HepG2 (cell line): ENCODE results near the gene VAMP5. TPM values are rescaled to one million over a fixed set of nuclear protein-coding genes. Genes with fewer than 3 reads are reported as not detected.

ENCODE experiments used
- ATAC-seq: fragments of 200-7000 bp; cut with Tn5 transposase; 3 replicates; pipeline ENCODE4 v1.9.1; 2020; ENCODE audit warnings: mild to moderate bottlenecking, moderate library complexity
- BruUV-seq: library from RNA; stranded (reverse); fragments of 400-500 nt; replicated peaks from 2 replicates; lab custom pipeline; 2021; lab: Mats Ljungman, UMichigan
- CTCF ChIA-PET: fragments of 300-600 bp; formaldehyde crosslinking; extraction: SDS; loops from one replicate; lab custom pipeline; 2021; ENCODE audit warnings: low total read pairs, inconsistent platforms, low intra/inter-chr PET ratio; lab: Yijun Ruan, JAX
- POLR2A ChIA-PET: fragments of 350-600 bp; sonication (Branson Sonifier 250); formaldehyde crosslinking; loops from one replicate; lab custom pipeline; 2020; ENCODE audit warnings: antibody characterized with exemption, inconsistent platforms; lab: Yijun Ruan, JAX
- DNase-seq: peaks from one replicate; pipeline ENCODE4 v3.0.0-alpha.2; 2015; ENCODE audit warnings: low spot score
- FAIRE-seq: peaks from 3 replicates; lab custom pipeline; 2011; peaks lifted over from hg19 to GRCh38; lab: Jason Lieb, UNC
- H2AFZ ChIP-seq: one replicate; pipeline ENCODE4 v1.6.1; 2011; ENCODE audit warnings: low read length, inconsistent platforms
- H3K27ac ChIP-seq: fragments of 300-600 bp; 3 replicates; pipeline ENCODE4 v1.8.0; 2011; ENCODE audit warnings: mixed run types, mild to moderate bottlenecking, mixed read lengths, low read length, inconsistent platforms; ENCODE audit not compliant: insufficient read depth; ENCODE audit errors: extremely low read length
- H3K27me3 ChIP-seq, 2 experiments: fragments of 200-600 bp in 1 of 2; 2 replicates in 1 of 2; 3 replicates in 1 of 2; pipeline versions ENCODE4 v1.6.0 to v1.8.0; 2011; ENCODE audit warnings: low read length in 2 of 2, mild to moderate bottlenecking in 2 of 2, moderate library complexity in 2 of 2, inconsistent platforms in 1 of 2; ENCODE audit not compliant: insufficient read depth in 2 of 2, control insufficient read depth in 1 of 2
- H3K36me3 ChIP-seq, 2 experiments: fragments of 200-600 bp in 1 of 2; replicated peaks in 1 of 2; 2 replicates in 1 of 2; 3 replicates in 1 of 2; pipeline versions ENCODE4 v1.5.1 to v1.8.0; 2011; ENCODE audit warnings: low read length in 2 of 2, inconsistent platforms in 1 of 2; ENCODE audit not compliant: insufficient read depth in 2 of 2, control insufficient read depth in 1 of 2
- H3K4me1 ChIP-seq: 2 replicates; pipeline ENCODE4 v1.5.1; 2012; ENCODE audit warnings: low read length, inconsistent platforms; ENCODE audit not compliant: insufficient read depth
- H3K4me2 ChIP-seq: 2 replicates; pipeline ENCODE4 v1.6.0; 2011; ENCODE audit warnings: low read depth, low read length, inconsistent platforms
- H3K4me3 ChIP-seq, 3 experiments: fragments of 200-600 bp in 1 of 3; sonication (generic), shearing (Covaris generic) in 1 of 3; replicated peaks in 1 of 3; 2 replicates each; pipeline ENCODE4 v1.5.1; 2011 to 2016; ENCODE audit warnings: low read length in 3 of 3, inconsistent platforms in 2 of 3, low read depth in 2 of 3, mild to moderate bottlenecking in 2 of 3, control low read depth in 1 of 3, mixed read lengths in 1 of 3; ENCODE audit not compliant: insufficient read depth in 1 of 3
- H3K79me2 ChIP-seq: one replicate; pipeline ENCODE4 v1.6.1; 2011; ENCODE audit warnings: low read length, inconsistent platforms; ENCODE audit not compliant: insufficient read depth
- H3K9ac ChIP-seq: 2 replicates; pipeline ENCODE4 v1.6.0; 2011; ENCODE audit warnings: mild to moderate bottlenecking, low read depth, low read length, inconsistent platforms; ENCODE audit not compliant: insufficient read depth
- H3K9me3 ChIP-seq: 2 replicates; pipeline ENCODE4 v1.5.1; 2012; ENCODE audit warnings: mild to moderate bottlenecking, low read length
- H4K20me1 ChIP-seq: 2 replicates; pipeline ENCODE4 v1.6.0; 2011; ENCODE audit warnings: inconsistent platforms, mild to moderate bottlenecking, low read length, moderate library complexity; ENCODE audit not compliant: insufficient read depth
- ATF7 ChIP-seq, 2 experiments: fragments of 450-650 bp in 1 of 2; sonication (generic) in 1 of 2; formaldehyde crosslinking in 1 of 2; IDR thresholded peaks; 2 replicates each; pipeline versions ENCODE4 v1.4.0 to v1.6.1; 2016 to 2020; ENCODE audit warnings: antibody characterized with exemption in 1 of 2, mild to moderate bottlenecking in 1 of 2, missing genetic modification reagents in 1 of 2
- CBX2 ChIP-seq, 2 experiments: fragments of 200-600 bp in 1 of 2; sonication (generic); formaldehyde crosslinking in 1 of 2; IDR thresholded peaks; 2 replicates each; pipeline versions ENCODE4 v1.7.0 to v1.8.1; 2018 to 2022; ENCODE audit warnings: low read depth in 2 of 2, low read length in 1 of 2, mild to moderate bottlenecking in 1 of 2, missing genetic modification reagents in 1 of 2
- HNRNPL ChIP-seq: fragments of 200-400 bp; formaldehyde crosslinking; IDR thresholded peaks from 2 replicates; pipeline ENCODE4 v1.6.1; 2017; ENCODE audit warnings: mild to moderate bottlenecking, low read depth, low read length
- MAFG ChIP-seq: sonication (generic); formaldehyde crosslinking; IDR thresholded peaks from 2 replicates; pipeline ENCODE4 v1.5.1; 2020; ENCODE audit warnings: mild to moderate bottlenecking, missing genetic modification reagents
- MYC ChIP-seq: sonication (generic); formaldehyde crosslinking; IDR thresholded peaks from 2 replicates; pipeline ENCODE4 v1.9.0; 2021; ENCODE audit warnings: missing genetic modification reagents, borderline replicate concordance
- NR2F1 ChIP-seq, 2 experiments: fragments of 450-650 bp in 1 of 2; formaldehyde crosslinking in 1 of 2; IDR thresholded peaks; 2 replicates each; pipeline versions ENCODE4 v1.5.0 to v1.6.1; 2016 to 2020; ENCODE audit warnings: mild to moderate bottlenecking in 1 of 2, missing compliant biosample characterization in 1 of 2, missing genetic modification reagents in 1 of 2, moderate library complexity in 1 of 2
- RBM22 ChIP-seq: fragments of 200-400 bp; formaldehyde crosslinking; optimal IDR thresholded peaks from 2 replicates; pipeline ENCODE3; 2017; ENCODE audit warnings: mild to moderate bottlenecking, low read length, moderate library complexity
- XBP1 ChIP-seq: sonication (generic); formaldehyde crosslinking; IDR thresholded peaks from 2 replicates; pipeline ENCODE4 v1.5.0; 2020; ENCODE audit warnings: missing genetic modification reagents
- ZNF343 ChIP-seq: sonication (generic); formaldehyde crosslinking; IDR thresholded peaks from 2 replicates; pipeline ENCODE4 v1.4.0; 2020; ENCODE audit warnings: mild to moderate bottlenecking, missing genetic modification reagents
- ZNF441 ChIP-seq: sonication (generic); formaldehyde crosslinking; IDR thresholded peaks from 2 replicates; pipeline ENCODE4 v1.7.0; 2021; ENCODE audit warnings: missing genetic modification reagents, borderline replicate concordance
- ZNF781 ChIP-seq: sonication (generic); formaldehyde crosslinking; IDR thresholded peaks from 2 replicates; pipeline ENCODE4 v1.5.1; 2020; ENCODE audit warnings: borderline replicate concordance, mild to moderate bottlenecking, missing genetic modification reagents; ENCODE audit errors: not compliant biosample characterization
- ZSCAN29 ChIP-seq: sonication (generic); formaldehyde crosslinking; conservative IDR thresholded peaks from 2 replicates; pipeline ENCODE4 v1.4.0; 2020; ENCODE audit warnings: mild to moderate bottlenecking, missing genetic modification reagents
- WGBS: methylation state at CpG from one replicate; pipeline ENCODE4 v1.1.6; 2017; ENCODE audit warnings: low lambda C conversion rate; 5-methylcytosine and 5-hydroxymethylcytosine counted together
- in situ Hi-C: cut with HindIII; loops from 2 replicates; pipeline ENCODE4 v1.10.0; 2017; ENCODE audit warnings: low pct_unique_long_range_greater_than_20kb; ENCODE audit not compliant: extremely low pct_ligation_motif_present
- intact Hi-C: fragments of 100-400 bp; cut with micrococcal nuclease; formaldehyde crosslinking; loops from one replicate; pipeline ENCODE4 v1.10.0; 2022; ENCODE audit not compliant: unreplicated experiment
- polyA plus RNA-seq, 8 experiments: library from polyadenylated mRNA; depleted of rRNA in 3 of 8; stranded (reverse) in 7 of 8; unstranded in 1 of 8; fragments of >200 nt; fragmentation: Illumina TruSeq in 4 of 8; extraction: Trizol in 4 of 8; gene quantifications; 2 replicates each; pipeline versions ENCODE4 v1.2.1 to v1.2.3, GENCODE V29; 2011 to 2016; ENCODE audit warnings: low read depth in 4 of 8, missing spikeins in 1 of 8, mixed read lengths in 1 of 8; ENCODE audit not compliant: insufficient read depth in 1 of 8
- total RNA-seq, 5 experiments: library from RNA; depleted of rRNA; stranded (reverse); fragments of >200 nt; fragmentation: Illumina TruSeq; extraction: Trizol; gene quantifications; 2 replicates each; pipeline ENCODE4 v1.2.3, GENCODE V29; 2016; ENCODE audit warnings: low read depth in 1 of 5
- TF ChIP-seq, protein P1 (sequence below): sonication (generic); formaldehyde crosslinking; IDR thresholded peaks from 2 replicates; pipeline ENCODE4 v1.4.0; 2020; ENCODE audit warnings: missing genetic modification reagents
- TF ChIP-seq, protein P2 (sequence below): sonication (generic); formaldehyde crosslinking; IDR thresholded peaks from 2 replicates; pipeline ENCODE4 v1.5.1; 2020; ENCODE audit warnings: mild to moderate bottlenecking, missing genetic modification reagents, moderate library complexity

The VAMP5 gene
- total and polyA plus RNA-seq, 2 of the 13 experiments (the other 11 are each of a cell fraction or from before 2014, with no cell fraction given) = 7.2 to 56.7 TPM

DNA sequence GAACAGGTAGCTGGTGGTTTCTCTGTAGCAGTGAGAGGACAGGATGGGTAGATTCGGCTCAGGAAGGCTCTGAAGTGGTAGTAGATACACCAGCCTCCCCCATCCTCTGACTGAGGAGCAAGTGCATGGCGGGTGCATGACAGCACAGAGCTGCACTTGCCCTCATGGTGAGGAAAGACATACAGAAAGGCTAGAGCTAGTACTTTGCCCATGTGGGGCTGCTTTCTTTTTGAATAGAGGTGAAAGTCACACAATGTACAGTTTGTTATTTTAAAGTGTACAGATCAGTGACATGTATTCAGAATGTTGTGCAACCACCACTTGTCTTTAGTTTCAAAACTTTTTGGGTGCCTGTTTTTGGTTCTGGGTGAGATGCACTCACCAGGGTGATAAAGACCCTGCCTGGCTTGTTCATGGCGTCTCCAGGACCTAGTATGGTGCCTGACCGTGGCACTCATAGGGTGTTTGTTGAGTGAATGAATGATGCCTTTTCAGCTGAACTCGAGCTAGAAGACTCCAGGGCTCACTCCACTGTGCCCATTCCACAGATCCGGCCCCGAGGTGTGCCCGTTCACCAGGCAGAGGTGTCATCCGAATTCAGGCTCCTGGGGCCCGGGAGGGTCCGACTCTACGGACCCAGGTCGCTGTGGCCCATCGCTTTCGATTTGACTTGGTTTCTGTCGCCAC is 421 bp upstream of the VAMP5 start (continued):
- 0 out of 2 replicates have a peak, but pooled peaks have one; percentile 23 for TF ChIP-seq MAFG (CRISPR knock-in tag)
- TF ChIP-seq RBM22 = peak; percentile 55
- no peak for TF ChIP-seq ATF7 (IDR thresholded peaks at IDR 0.05)
- TF ChIP-seq ATF7 (CRISPR knock-in tag; IDR thresholded peaks at IDR 0.05) = no peak
- TF ChIP-seq, all 625 proteins: peak for 63

DNA sequence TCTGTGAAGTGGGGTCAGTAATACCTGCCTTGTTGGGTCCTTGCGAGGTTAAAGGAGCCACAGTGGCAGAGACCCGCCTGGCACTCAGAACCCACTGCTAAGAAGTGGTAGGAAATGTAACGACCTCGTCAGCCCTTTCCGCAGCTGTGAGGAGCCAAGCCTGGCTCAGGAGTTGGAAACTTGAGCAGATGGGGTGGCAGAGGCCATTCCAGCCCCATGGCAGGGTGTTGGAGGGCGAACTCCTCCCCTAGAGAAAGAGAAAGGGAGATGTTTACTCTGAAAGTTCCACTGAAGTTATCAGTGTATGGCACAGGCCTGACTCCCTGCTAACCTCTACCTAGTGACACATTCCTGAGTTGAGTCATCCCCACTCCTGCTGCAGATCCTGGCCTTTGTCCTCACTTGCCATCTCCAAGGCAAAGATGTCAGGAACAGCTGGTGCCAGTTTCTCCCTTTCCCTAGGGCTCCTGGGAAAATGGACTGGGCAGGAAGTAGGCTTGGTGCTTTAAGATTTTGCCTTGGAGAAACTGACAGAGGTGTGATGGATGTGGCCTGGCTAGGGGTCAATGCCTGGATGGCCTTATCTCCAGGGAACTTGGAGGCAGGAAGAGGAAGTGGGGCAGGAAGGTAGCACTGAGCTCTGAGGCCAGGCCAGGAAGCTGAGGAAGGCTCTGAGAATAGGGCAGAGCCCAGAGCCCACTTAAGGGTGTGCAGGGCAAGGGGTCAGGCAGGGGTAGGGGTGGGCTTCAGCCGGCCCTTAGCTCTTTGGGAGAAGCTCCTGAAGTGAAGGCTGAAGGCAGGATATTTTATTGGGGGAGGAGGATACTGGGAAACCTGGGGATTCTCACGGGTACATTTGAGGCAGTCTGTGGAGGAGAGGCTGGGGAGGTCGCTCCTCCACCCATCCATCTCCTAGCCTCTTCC is 888 bp downstream of the VAMP5 start:
- WGBS = 15% methylated on average over 9 of the region's 9 CpGs
- peak overlapping the region; percentile 99 for H3K27ac ChIP-seq
- FAIRE-seq = peak; percentile 97
- peak overlapping the region; percentile 100 for H3K4me2 ChIP-seq
- peak overlapping the region; percentile 96 for H3K9ac ChIP-seq
- peak; percentile 88 for ATAC-seq
- H3K4me1 ChIP-seq = peaks cover 80% of the 10 kb centered on the region
- peak overlapping the region; percentile 64 to 83 (median 65) for H3K4me3 ChIP-seq
- intact Hi-C loops (loop anchor here (1.0 to 2.0 kb wide), 5 partner anchors 8 to 32 kb away; partner anchors contain the start of genes RNF181, TMEM150A, USP39 and VAMP8), in situ Hi-C loops (no loop called here)
- H3K79me2 ChIP-seq = no peaks in the 10 kb centered on the region
- H4K20me1 ChIP-seq = no peaks in the 10 kb centered on the region
- CTCF ChIA-PET = no interaction called here
- DNase-seq = peak; percentile 96
- H3K9me3 ChIP-seq = no peaks in the 10 kb centered on the region
- H2AFZ ChIP-seq = no peak overlapping the region
- POLR2A ChIA-PET = interaction anchor here (0.6 to 22.7 kb wide), 17 partner anchors 8 to 259 kb away, joined by 3 to 795 read pairs (median 4); partner anchors contain the start of genes C2orf68, GGCX, MAT2A and RNF181
- peaks cover 0 to 7% of the 10 kb centered on the region in 2 experiments; a peak in 4 of 5 replicates for H3K36me3 ChIP-seq
- TSS peak; percentile 82 for BruUV-seq
- H3K27me3 ChIP-seq = no peaks in the 10 kb centered on the region
- TF ChIP-seq MYC (CRISPR knock-in tag) (no peak), CBX2 (IDR thresholded peaks at IDR 0.05; ENCODE audit: low read depth, low read length) (no peak), CBX2 (CRISPR knock-in tag; IDR thresholded peaks at IDR 0.05; ENCODE audit: low read depth) (peak; percentile 40; the same call in 1 of the 2 replicates), ZSCAN29 (CRISPR knock-in tag) (peak; percentile 93), HNRNPL (0 out of 2 replicates have a peak, but pooled peaks have one; percentile 17), ZNF343 (CRISPR knock-in tag) (peak; percentile 78), ZNF441 (CRISPR knock-in tag) (no peak), XBP1 (CRISPR knock-in tag) (0 out of 2 replicates have a peak, but pooled peaks have one; percentile 92), NR2F1 (CRISPR knock-in tag; IDR thresholded peaks at IDR 0.05) (peak in 1 of 2 experiments; percentile 73; a peak in 2 of 4 replicates), ZNF781 (peak; percentile 95)
- TF ChIP-seq, protein P1, sequence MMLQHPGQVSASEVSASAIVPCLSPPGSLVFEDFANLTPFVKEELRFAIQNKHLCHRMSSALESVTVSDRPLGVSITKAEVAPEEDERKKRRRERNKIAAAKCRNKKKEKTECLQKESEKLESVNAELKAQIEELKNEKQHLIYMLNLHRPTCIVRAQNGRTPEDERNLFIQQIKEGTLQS = peak; percentile 94
- TF ChIP-seq, protein P2, sequence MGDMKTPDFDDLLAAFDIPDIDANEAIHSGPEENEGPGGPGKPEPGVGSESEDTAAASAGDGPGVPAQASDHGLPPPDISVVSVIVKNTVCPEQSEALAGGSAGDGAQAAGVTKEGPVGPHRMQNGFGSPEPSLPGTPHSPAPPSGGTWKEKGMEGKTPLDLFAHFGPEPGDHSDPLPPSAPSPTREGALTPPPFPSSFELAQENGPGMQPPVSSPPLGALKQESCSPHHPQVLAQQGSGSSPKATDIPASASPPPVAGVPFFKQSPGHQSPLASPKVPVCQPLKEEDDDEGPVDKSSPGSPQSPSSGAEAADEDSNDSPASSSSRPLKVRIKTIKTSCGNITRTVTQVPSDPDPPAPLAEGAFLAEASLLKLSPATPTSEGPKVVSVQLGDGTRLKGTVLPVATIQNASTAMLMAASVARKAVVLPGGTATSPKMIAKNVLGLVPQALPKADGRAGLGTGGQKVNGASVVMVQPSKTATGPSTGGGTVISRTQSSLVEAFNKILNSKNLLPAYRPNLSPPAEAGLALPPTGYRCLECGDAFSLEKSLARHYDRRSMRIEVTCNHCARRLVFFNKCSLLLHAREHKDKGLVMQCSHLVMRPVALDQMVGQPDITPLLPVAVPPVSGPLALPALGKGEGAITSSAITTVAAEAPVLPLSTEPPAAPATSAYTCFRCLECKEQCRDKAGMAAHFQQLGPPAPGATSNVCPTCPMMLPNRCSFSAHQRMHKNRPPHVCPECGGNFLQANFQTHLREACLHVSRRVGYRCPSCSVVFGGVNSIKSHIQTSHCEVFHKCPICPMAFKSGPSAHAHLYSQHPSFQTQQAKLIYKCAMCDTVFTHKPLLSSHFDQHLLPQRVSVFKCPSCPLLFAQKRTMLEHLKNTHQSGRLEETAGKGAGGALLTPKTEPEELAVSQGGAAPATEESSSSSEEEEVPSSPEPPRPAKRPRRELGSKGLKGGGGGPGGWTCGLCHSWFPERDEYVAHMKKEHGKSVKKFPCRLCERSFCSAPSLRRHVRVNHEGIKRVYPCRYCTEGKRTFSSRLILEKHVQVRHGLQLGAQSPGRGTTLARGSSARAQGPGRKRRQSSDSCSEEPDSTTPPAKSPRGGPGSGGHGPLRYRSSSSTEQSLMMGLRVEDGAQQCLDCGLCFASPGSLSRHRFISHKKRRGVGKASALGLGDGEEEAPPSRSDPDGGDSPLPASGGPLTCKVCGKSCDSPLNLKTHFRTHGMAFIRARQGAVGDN = peak; percentile 76
